Large intestine (tissue), 3 donors: ENCODE results near the gene GPRASP3. TPM values are rescaled to one million over a fixed set of nuclear protein-coding genes. Genes with fewer than 3 reads are reported as not detected.
"Not testable (repeated sequence)": the region's sequence is repeated elsewhere in the genome, so short reads cannot be mapped to it uniquely, and the experiment has no call there.

Source experiments
- DNase-seq, 2 donors: peaks; one replicate each; pipeline versions ENCODE4 v3.0.0 to v3.0.0-alpha.2; 2013
- H3K27ac ChIP-seq: one replicate; pipeline ENCODE4 v1.5.1; 2013; ENCODE audit warnings: low read length
- H3K27me3 ChIP-seq: 2 replicates; pipeline ENCODE4 v1.6.1; 2013; ENCODE audit warnings: low read length; ENCODE audit not compliant: control insufficient read depth, insufficient read depth
- H3K36me3 ChIP-seq: 2 replicates; pipeline ENCODE4 v1.6.1; 2013; ENCODE audit warnings: low read length; ENCODE audit not compliant: control insufficient read depth, insufficient read depth
- H3K4me1 ChIP-seq: one replicate; pipeline ENCODE4 v1.6.1; 2013; ENCODE audit warnings: low read length; ENCODE audit not compliant: control insufficient read depth, insufficient read depth
- H3K4me3 ChIP-seq: one replicate; pipeline ENCODE4 v1.5.1; 2013; ENCODE audit warnings: low read length
- H3K9me3 ChIP-seq: one replicate; pipeline ENCODE4 v1.6.1; 2013; ENCODE audit warnings: mild to moderate bottlenecking, low read depth, low read length, moderate library complexity; ENCODE audit not compliant: control insufficient read depth
- WGBS: methylation state at CpG from one replicate; pipeline ENCODE4 v1.1.5; 2013; ENCODE audit warnings: low lambda C conversion rate; ENCODE audit not compliant: insufficient coverage; 5-methylcytosine and 5-hydroxymethylcytosine counted together
- polyA plus RNA-seq: library from polyadenylated mRNA; unstranded; fragments of 120-200 nt; gene quantifications from one replicate; pipeline ENCODE4 v1.2.1, GENCODE V29; 2013

GPRASP3 gene
- polyA plus RNA-seq, 1 donor = 10.7 TPM

DNA sequence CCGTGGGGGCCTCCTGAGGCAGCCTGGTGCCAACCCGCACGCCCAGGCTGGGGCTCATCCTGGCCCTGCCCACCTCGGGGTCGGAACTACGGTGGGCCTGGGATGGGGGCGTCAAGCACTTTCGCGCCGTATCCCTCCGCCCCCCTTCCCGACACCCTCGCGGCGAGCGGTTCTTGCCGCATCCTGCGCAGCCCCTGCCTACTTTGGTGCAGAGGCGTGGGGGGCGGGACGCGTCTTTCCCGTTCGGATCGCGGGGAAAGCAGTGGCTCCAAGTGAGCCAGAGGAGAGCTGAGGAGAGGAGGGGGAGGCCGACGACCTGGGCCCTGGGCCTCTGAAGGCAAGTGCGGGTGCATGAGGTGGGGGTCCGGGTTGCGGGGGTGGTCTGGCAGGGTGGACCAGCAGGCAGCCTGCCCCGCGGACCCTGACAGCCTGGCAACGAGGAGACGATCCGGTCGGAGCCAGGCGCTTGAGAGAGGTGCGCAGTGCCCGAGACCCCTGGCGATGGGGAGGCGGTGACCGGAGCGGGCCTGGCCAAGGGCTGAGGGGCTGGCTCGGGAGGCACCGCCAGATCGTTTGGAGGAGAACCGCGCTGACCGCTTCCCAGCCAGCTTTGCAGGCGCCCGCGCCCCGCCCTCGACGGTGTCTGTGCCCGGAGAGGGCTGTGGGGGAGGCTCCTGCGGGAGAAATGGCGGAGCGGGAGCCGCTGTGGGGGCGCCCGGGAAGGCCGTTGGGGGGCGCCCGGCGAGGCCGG lies 8.2 kb upstream of the GPRASP3 start, which contains the start of gene GPRASP2:
Gene GPRASP2 (plus strand): TSS at position 233 of the 751 bp plus-strand sequence. CDS start 2,422 bp downstream, outside the sequence.
- H3K27me3 ChIP-seq = peaks cover 6% of the 10 kb centered on the region
- DNase-seq = peak; percentile 29 to 55
- peaks cover 2% of the 10 kb centered on the region for H3K4me1 ChIP-seq
- no CpG with 5 or more reads among the region's 68 CpGs for WGBS
- peak within 1 kb of the TSS; percentile 71 for H3K27ac ChIP-seq
- H3K9me3 ChIP-seq = no peaks in the 10 kb centered on the region
- H3K4me3 ChIP-seq = peak within 1 kb of the TSS; percentile 85
- H3K36me3 ChIP-seq = no peaks in the 10 kb centered on the region

DNA sequence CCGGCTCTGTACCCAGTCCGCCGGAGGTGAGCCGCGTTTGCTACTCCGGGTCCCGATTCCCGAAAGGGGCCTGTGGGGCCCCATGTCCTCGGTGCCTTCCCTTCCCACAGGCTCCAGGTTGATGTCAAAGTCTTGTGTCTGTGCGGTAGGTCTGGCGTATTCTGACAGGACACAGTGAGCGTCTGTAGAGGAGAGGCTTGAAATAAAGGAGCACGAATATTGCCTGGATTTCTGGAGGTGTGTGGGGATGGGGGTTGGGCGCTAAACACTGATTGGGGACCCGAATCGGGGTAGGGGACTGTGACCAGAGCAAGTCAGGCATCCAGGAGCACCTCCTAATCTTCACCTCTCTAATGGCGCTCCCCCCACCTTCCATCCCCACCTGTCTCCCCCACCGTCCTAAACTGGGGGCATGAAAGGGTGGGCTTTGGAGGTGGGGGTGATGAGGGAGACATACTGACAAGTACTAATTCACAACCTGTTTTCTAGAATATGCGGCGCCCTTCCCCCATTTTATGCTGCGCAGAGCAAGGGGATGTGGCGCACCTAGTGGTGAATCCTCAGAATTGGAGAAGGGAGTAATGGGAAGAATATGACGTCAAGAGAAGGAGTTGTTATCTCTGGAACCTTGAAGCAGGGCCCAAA lies 7.4 kb upstream of the GPRASP3 start:
- H3K27me3 ChIP-seq = peaks cover 6% of the 10 kb centered on the region
- no CpG with 5 or more reads among the region's 23 CpGs for WGBS
- H3K4me3 ChIP-seq = peak overlapping the region; percentile 85
- H3K9me3 ChIP-seq = no peaks in the 10 kb centered on the region
- H3K27ac ChIP-seq = peak overlapping the region; percentile 71
- DNase-seq = peak; percentile 54 to 76
- H3K4me1 ChIP-seq = peaks cover 2% of the 10 kb centered on the region
- H3K36me3 ChIP-seq = no peaks in the 10 kb centered on the region

DNA sequence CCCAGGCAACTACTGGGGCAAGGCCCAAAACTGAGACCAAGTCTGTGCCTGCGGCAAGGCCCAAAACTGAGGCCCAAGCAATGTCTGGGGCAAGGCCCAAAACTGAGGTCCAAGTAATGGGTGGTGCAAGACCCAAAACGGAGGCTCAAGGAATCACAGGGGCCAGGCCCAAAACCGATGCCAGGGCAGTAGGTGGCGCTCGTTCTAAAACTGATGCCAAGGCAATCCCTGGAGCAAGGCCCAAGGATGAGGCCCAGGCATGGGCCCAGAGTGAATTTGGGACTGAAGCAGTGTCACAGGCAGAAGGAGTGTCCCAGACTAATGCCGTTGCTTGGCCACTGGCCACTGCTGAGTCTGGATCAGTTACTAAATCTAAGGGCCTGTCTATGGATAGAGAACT lies 5.5 kb upstream of the GPRASP3 start:
- Histone ChIP-seq H3K9me3 (no peaks in the 10 kb centered on the region), H3K27ac (no peak overlapping the region), H3K27me3 (peaks cover 6% of the 10 kb centered on the region), H3K4me3 (no peak overlapping the region), H3K4me1 (peaks cover 2% of the 10 kb centered on the region), H3K36me3 (no peaks in the 10 kb centered on the region)
- no CpG with 5 or more reads among the region's 6 CpGs for WGBS
- DNase-seq = no peak

DNA sequence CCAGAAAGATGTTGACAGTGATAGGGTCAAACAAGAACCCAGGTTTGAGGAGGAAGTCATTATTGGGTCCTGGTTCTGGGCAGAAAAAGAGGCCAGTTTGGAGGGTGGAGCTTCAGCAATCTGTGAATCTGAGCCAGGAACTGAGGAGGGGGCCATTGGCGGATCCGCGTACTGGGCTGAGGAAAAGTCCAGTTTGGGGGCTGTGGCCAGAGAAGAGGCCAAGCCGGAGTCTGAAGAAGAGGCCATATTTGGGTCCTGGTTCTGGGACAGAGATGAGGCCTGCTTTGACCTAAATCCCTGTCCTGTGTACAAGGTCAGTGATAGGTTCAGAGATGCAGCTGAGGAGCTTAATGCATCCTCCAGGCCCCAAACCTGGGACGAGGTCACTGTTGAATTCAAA lies 4.6 kb upstream of the GPRASP3 start:
- no peak for DNase-seq
- Histone ChIP-seq H3K4me1 (peaks cover 2% of the 10 kb centered on the region), H3K27me3 (peaks cover 6% of the 10 kb centered on the region), H3K9me3 (no peaks in the 10 kb centered on the region), H3K36me3 (no peaks in the 10 kb centered on the region), H3K27ac (no peak overlapping the region), H3K4me3 (no peak overlapping the region)
- WGBS = no CpG with 5 or more reads among the region's 5 CpGs

DNA sequence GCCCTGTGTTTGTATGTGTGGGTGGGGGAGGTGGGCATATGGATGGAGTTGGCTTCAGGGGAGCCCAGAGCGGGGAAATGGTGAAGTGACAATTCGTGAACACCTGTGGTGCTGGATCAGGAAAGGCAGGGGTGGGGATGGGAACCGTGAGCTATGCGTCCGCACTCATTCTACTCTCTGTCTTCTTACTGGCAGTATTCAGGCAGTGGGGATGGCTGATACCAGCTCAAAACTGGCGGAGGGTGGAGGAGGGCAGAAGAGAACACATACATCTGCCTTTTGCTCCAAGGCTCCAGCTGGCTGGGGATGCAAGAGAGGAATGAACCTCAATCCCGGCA lies 595 bp downstream of the GPRASP3 start:
- H3K36me3 ChIP-seq, H3K4me1 ChIP-seq, H3K27me3 ChIP-seq, H3K9me3 ChIP-seq, DNase-seq, H3K27ac ChIP-seq: not testable (repeated sequence)
- WGBS = no CpG with 5 or more reads among the region's 7 CpGs
- peak overlapping the region; percentile 59 for H3K4me3 ChIP-seq

DNA sequence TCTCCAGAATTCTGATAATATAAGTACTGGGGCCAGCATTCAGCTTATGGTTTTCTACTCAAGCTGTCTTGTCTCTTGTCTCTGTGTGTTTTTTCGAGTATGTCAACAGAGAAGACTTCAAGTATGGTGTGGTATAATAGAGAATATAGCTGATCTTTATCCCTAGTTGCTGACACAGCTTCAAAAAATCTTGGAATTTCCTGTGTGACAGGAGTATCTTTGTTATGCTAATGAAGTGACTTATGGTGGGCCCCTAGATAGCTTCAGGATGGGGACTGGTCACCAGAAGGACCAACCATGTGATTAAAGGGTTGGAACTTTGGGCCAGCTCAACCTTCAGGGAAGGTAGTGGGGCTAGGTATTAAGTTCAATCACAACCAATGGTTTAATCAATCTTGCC lies 2.9 kb downstream of the GPRASP3 start:
- Histone ChIP-seq H3K27me3 (no peaks in the 10 kb centered on the region), H3K27ac (no peak overlapping the region), H3K9me3 (no peaks in the 10 kb centered on the region), H3K36me3 (no peaks in the 10 kb centered on the region), H3K4me3 (no peak overlapping the region), H3K4me1 (peaks cover 5% of the 10 kb centered on the region)
- WGBS = no CpG with 5 or more reads among the region's 1 CpG
- no peak for DNase-seq

DNA sequence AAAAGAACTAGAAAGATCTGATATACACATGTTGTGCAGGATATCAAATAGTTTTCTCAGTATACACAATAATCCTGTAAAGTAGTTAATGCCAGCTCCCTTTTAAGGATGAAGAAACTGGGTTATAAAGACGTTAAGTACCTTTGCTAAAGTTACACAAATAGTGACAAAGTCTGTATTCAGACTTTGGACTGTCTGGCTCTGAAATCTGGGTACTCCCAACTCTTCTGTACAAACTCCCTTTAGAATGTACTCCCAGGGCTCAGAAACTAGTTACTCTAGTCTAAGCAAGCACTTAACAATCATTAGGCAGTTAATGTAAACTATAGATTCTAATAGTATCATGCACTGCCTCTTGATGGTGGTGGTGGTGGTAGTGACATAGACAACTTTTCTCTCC lies 7.2 kb downstream of the GPRASP3 start:
- H3K36me3 ChIP-seq = no peaks in the 10 kb centered on the region
- peaks cover 5% of the 10 kb centered on the region for H3K4me1 ChIP-seq
- DNase-seq = peak in 1 of 2 donors; percentile 21
- H3K27me3 ChIP-seq = no peaks in the 10 kb centered on the region
- no CpG with 5 or more reads among the region's 1 CpG for WGBS
- no peak overlapping the region for H3K4me3 ChIP-seq
- no peak overlapping the region for H3K27ac ChIP-seq
- no peaks in the 10 kb centered on the region for H3K9me3 ChIP-seq

DNA sequence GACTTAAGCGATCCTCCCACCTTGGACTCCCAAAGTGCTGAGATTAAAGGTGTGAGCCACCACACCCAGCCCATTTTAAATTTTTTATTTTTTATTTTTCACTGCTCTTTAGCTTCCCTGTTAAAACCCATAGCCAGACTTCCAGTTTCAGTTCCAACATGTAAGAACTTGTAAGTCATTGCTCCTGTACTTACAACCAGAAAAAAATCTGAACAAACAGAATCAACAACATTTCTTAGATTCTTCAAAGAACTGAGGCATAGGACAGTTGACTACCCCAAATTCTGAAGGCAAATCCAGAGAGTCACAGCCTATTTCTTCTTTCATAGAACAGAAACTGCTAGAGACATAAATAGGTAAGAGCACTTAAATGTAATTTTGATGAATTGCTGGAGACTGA lies 8.1 kb downstream of the GPRASP3 start:
- Histone ChIP-seq H3K36me3 (no peaks in the 10 kb centered on the region), H3K9me3 (no peaks in the 10 kb centered on the region), H3K27ac (no peak overlapping the region), H3K4me3 (no peak overlapping the region), H3K4me1 (peaks cover 5% of the 10 kb centered on the region), H3K27me3 (no peaks in the 10 kb centered on the region)
- no peak for DNase-seq
- no CpG with 5 or more reads among the region's 1 CpG for WGBS

DNA sequence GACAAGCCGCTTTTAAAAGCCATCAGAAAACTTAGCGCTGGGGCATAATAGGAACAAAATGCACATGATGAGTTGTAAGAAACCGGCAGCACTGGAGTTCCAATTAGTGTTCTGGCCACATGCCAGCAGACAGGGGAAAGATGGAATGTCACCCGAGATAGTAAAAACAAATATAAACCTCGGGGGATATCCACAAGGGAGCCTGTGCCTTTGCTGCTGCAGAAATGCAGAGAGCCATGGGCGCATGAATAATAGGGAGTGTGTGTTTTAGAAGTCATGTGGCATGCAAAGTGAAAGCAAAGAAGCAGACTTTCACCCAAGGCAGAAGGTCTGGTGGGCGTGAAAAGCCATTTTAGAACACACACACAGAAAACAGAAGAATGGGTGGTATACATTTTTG lies 19.1 kb downstream of the GPRASP3 start:
- Histone ChIP-seq H3K27ac (no peak overlapping the region), H3K4me3 (no peak overlapping the region), H3K4me1 (no peaks in the 10 kb centered on the region), H3K9me3 (no peaks in the 10 kb centered on the region), H3K27me3 (no peaks in the 10 kb centered on the region), H3K36me3 (no peaks in the 10 kb centered on the region)
- WGBS = no CpG with 5 or more reads among the region's 7 CpGs
- DNase-seq = peak in 1 of 2 donors; percentile 11

DNA sequence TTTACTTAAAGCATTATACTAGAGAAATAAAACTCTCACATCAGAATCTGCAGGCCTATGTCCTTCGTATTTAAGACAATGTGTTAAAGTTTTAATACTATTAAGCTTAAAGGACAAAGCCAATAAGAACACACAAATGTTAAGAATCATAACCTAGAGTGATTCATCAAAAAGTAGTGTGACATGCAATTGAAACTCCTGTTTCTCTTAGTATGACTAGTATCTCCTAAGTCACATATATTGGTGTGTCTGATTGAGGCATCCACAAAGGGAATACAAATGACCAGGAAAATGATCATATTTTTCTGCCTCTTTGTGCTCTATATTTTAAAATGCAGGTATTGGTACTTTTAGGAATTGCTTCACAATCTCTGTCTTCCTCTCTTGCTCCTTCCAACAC lies 23.8 kb downstream of the GPRASP3 start:
- H3K27ac ChIP-seq = no peak overlapping the region
- no CpG with 5 or more reads among the region's 1 CpG for whole genome bisulfite sequencing
- no peak for DNase-seq

DNA sequence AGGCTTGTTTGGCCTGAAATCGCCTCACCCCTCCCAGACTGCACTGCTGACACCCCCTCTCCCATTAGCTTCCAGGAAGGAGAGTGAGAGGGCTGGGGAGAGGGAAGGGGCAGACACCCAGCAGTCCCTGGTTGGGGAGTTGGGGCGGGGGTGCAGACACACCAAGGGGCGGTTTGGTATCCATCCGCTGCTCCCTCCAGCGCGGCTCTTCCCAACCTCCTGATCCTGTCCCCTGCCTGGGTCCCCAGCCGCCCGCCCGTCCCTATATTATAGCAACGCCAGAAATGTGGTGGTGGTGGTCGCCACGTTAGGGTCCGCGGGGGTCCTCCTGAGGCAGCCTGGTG lies 24.9 kb downstream of the GPRASP3 start:
- no peaks in the 10 kb centered on the region for H3K9me3 ChIP-seq
- H3K27ac ChIP-seq = no peak overlapping the region
- no CpG with 5 or more reads among the region's 14 CpGs for WGBS
- peak overlapping the region; percentile 59 for H3K4me3 ChIP-seq
- H3K4me1 ChIP-seq = no peaks in the 10 kb centered on the region
- H3K36me3 ChIP-seq = no peaks in the 10 kb centered on the region
- H3K27me3 ChIP-seq = no peaks in the 10 kb centered on the region
- no peak for DNase-seq

More for the DNA sequence above, 23.8 kb downstream of the GPRASP3 start:
- Histone ChIP-seq H3K9me3 (no peaks in the 10 kb centered on the region), H3K4me1 (no peaks in the 10 kb centered on the region), H3K4me3 (no peak overlapping the region), H3K36me3 (no peaks in the 10 kb centered on the region), H3K27me3 (no peaks in the 10 kb centered on the region)
